ENCODE data around the gene CFAP69. TPM values are rescaled to one million over a fixed set of nuclear protein-coding genes. Genes with fewer than 3 reads are reported as not detected.

CFAP69 gene
- total RNA-seq, 1 experiment from 2014 or later: 3.1 TPM

GRCh38 chr7:90246171-90246570 is 1.2 kb downstream of the CFAP69 start:
- Histone ChIP-seq H3K9me3 (ENCODE audit: low read length) (no peaks in the 10 kb centered on the region), H3K79me2 (ENCODE audit: low read length) (no peaks in the 10 kb centered on the region), H4K20me1 (ENCODE audit: low read length) (no peaks in the 10 kb centered on the region), H3K4me3 (ENCODE audit: low read length) (peak overlapping the region; percentile 97), H3K4me2 (ENCODE audit: low read length) (peak overlapping the region; percentile 99), H3K9ac (ENCODE audit: low read length) (peak overlapping the region; percentile 77; the same call in 1 of the 2 replicates), H3K27me3 (ENCODE audit: low read length) (no peaks in the 10 kb centered on the region), H3K36me3 (ENCODE audit: low read depth, low read length) (no peaks in the 10 kb centered on the region), H2AFZ (ENCODE audit: low read length) (peak overlapping the region; percentile 93), H3F3A (ENCODE audit: low read length, unreplicated experiment) (no peaks in the 10 kb centered on the region), H3K4me1 (ENCODE audit: insufficient read depth, low read length) (peaks cover 35% of the 10 kb centered on the region), H3K9me2 (replicated peaks; ENCODE audit: low read length) (no peaks in the 10 kb centered on the region), H3K27ac (ENCODE audit: low read length) (no peak overlapping the region)
- no peak for TF ChIP-seq EZH2 (IDR thresholded peaks at IDR 0.05; ENCODE audit: low read length, unreplicated experiment)
- no peak for TF ChIP-seq EZH2phosphoT487 (IDR thresholded peaks at IDR 0.05; ENCODE audit: borderline replicate concordance, low read length)
- no peak for TF ChIP-seq CTCF (conservative IDR thresholded peaks at IDR 0.05; ENCODE audit: low read depth, low read length)
- DNase-seq (peak; percentile 12), ATAC-seq (no peak)
- no TSS peak for BruUV-seq (replicated peaks)
- CTCF ChIA-PET: interaction anchor here (0.7 kb wide), 1 partner anchor 14 kb away, joined by 3 read pairs; no protein-coding TSS in a partner anchor
- POLR2A ChIA-PET (ENCODE audit: unreplicated experiment): no interaction called here
- intact Hi-C loops (cut with micrococcal nuclease): no loop called here

- Histone ChIP-seq H2AFZ (ENCODE audit: low read length) (no peak overlapping the region), H3F3A (ENCODE audit: low read length, unreplicated experiment) (no peaks in the 10 kb centered on the region), H3K27ac (ENCODE audit: low read length) (no peak overlapping the region), H4K20me1 (ENCODE audit: low read length) (no peaks in the 10 kb centered on the region), H3K9me3 (ENCODE audit: low read length) (no peaks in the 10 kb centered on the region), H3K27me3 (ENCODE audit: low read length) (no peaks in the 10 kb centered on the region), H3K4me2 (ENCODE audit: low read length) (no peak overlapping the region), H3K9me2 (replicated peaks; ENCODE audit: low read length) (no peaks in the 10 kb centered on the region), H3K79me2 (ENCODE audit: low read length) (no peaks in the 10 kb centered on the region), H3K9ac (ENCODE audit: low read length) (no peak overlapping the region), H3K36me3 (ENCODE audit: low read depth, low read length) (no peaks in the 10 kb centered on the region), H3K4me3 (ENCODE audit: low read length) (no peak overlapping the region), H3K4me1 (ENCODE audit: insufficient read depth, low read length) (peaks cover 40% of the 10 kb centered on the region)
- ATAC-seq: no peak
- no TSS peak for BruUV-seq (replicated peaks)
- no peak for DNase-seq
- no peak for TF ChIP-seq CTCF (conservative IDR thresholded peaks at IDR 0.05; ENCODE audit: low read depth, low read length)
- no peak for TF ChIP-seq EZH2phosphoT487 (IDR thresholded peaks at IDR 0.05; ENCODE audit: borderline replicate concordance, low read length)
- TF ChIP-seq EZH2 (IDR thresholded peaks at IDR 0.05; ENCODE audit: low read length, unreplicated experiment): no peak
- ChIA-PET CTCF (no interaction called here), POLR2A (ENCODE audit: unreplicated experiment) (no interaction called here)
- intact Hi-C loops (cut with micrococcal nuclease): no loop called here
These were observed 3.7 kb downstream of the CFAP69 start for GRCh38 chr7:90248706-90249105.

- Histone ChIP-seq H3K4me3 (ENCODE audit: low read length) (peak overlapping the region; percentile 53), H3K79me2 (ENCODE audit: low read length) (no peaks in the 10 kb centered on the region), H3K4me1 (ENCODE audit: insufficient read depth, low read length) (peaks cover 31% of the 10 kb centered on the region), H2AFZ (ENCODE audit: low read length) (peak overlapping the region; percentile 70), H3K36me3 (ENCODE audit: low read depth, low read length) (no peaks in the 10 kb centered on the region), H4K20me1 (ENCODE audit: low read length) (no peaks in the 10 kb centered on the region), H3K27ac (ENCODE audit: low read length) (peak overlapping the region; percentile 92), H3F3A (ENCODE audit: low read length, unreplicated experiment) (no peaks in the 10 kb centered on the region), H3K4me2 (ENCODE audit: low read length) (peak overlapping the region; percentile 82), H3K9ac (ENCODE audit: low read length) (peak overlapping the region; percentile 69), H3K9me2 (replicated peaks; ENCODE audit: low read length) (no peaks in the 10 kb centered on the region), H3K27me3 (ENCODE audit: low read length) (no peaks in the 10 kb centered on the region), H3K9me3 (ENCODE audit: low read length) (no peaks in the 10 kb centered on the region)
- ATAC-seq (peak; percentile 68), DNase-seq (peak; percentile 54)
- CTCF ChIA-PET: no interaction called here
- TF ChIP-seq EZH2phosphoT487 (IDR thresholded peaks at IDR 0.05; ENCODE audit: borderline replicate concordance, low read length) (no peak), CTCF (conservative IDR thresholded peaks at IDR 0.05; ENCODE audit: low read depth, low read length) (no peak), EZH2 (IDR thresholded peaks at IDR 0.05; ENCODE audit: low read length, unreplicated experiment) (no peak)
- intact Hi-C loops (cut with micrococcal nuclease): loop anchor here (2.0 kb wide), 1 partner anchor 72 kb away; no protein-coding TSS in a partner anchor
- BruUV-seq (replicated peaks): TSS peak; percentile 51
- POLR2A ChIA-PET (ENCODE audit: unreplicated experiment): no interaction called here
These were observed 5.8 kb downstream of the CFAP69 start for GRCh38 chr7:90250601-90251303.

All from PC-3 (cell line).